Lower leg skin (tissue), 3 donors: ENCODE measurements around the gene SNRPE.

Experiments
- CTCF ChIP-seq, 3 donors: fragments of 450-650 bp; IDR thresholded peaks; one replicate each; pipeline ENCODE4 v1.5.1; 2016; ENCODE audit warnings: antibody characterized with exemption in 3 of 3, mild to moderate bottlenecking in 3 of 3, moderate library complexity in 2 of 3
- POLR2A ChIP-seq, 2 donors: fragments of 450-650 bp; IDR thresholded peaks; one replicate each; pipeline ENCODE4 v1.6.1; 2016 to 2017; ENCODE audit warnings: antibody characterized with exemption in 2 of 2, mild to moderate bottlenecking in 1 of 2, moderate library complexity in 1 of 2

GRCh38 chr1:203880606-203881005 is 19.2 kb downstream of the SNRPE start:
- no peak for TF ChIP-seq CTCF (IDR thresholded peaks at IDR 0.05)
- no peak for TF ChIP-seq POLR2A (IDR thresholded peaks at IDR 0.05)
